OCI-LY3 (cell line): ENCODE data around the gene HORMAD2.

ENCODE experiments used
- CTCF ChIP-seq: fragments of 200-600, 300-600 bp; sonication (generic); IDR thresholded peaks from 2 replicates; pipeline ENCODE4 v1.5.1; 2014; ENCODE audit warnings: antibody characterized with exemption, low read length, low read depth
- EZH2phosphoT487 ChIP-seq: fragments of 200-600 bp; shearing (Covaris generic); IDR thresholded peaks from 2 replicates; pipeline ENCODE4 v1.6.1; 2018; ENCODE audit warnings: antibody characterized with exemption, mixed run types, low read depth

- TF ChIP-seq EZH2phosphoT487: no peak
- no peak for TF ChIP-seq CTCF
Measured at GRCh38 chr22:30048681-30049080, 31.6 kb upstream of the HORMAD2 start.
